ENCODE data around the gene ADARB1.
A peak's percentile ranks its signal among the peaks of the same experiment; 100 is the strongest.

ADARB1 gene

DNA sequence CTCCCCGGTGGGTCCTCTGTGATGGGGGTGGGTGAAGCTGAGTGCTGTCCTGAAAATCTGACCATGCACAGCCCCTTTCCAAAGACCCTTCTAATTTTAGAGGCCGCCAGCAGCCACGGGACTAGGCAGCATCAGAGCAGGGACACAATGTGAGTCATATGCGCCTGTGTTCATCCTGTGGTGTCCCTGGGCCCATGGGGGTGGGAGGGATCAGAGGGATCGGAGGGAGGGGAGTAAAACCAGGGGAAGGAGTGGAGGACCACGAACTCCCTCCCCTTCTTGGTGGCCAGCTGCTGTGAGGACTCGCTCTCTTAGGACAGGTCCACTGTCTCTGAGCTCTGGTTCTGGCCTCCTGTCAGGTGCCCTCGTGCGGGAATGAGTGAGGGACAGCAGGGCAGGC is 61.5 kb downstream of the ADARB1 start (continued):
- TF ChIP-seq, protein P1, sequence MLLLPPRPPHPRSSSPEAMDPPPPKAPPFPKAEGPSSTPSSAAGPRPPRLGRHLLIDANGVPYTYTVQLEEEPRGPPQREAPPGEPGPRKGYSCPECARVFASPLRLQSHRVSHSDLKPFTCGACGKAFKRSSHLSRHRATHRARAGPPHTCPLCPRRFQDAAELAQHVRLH (tag by site-specific recombination; IDR thresholded peaks at IDR 0.05), result no peak
- TF ChIP-seq, protein P2, sequence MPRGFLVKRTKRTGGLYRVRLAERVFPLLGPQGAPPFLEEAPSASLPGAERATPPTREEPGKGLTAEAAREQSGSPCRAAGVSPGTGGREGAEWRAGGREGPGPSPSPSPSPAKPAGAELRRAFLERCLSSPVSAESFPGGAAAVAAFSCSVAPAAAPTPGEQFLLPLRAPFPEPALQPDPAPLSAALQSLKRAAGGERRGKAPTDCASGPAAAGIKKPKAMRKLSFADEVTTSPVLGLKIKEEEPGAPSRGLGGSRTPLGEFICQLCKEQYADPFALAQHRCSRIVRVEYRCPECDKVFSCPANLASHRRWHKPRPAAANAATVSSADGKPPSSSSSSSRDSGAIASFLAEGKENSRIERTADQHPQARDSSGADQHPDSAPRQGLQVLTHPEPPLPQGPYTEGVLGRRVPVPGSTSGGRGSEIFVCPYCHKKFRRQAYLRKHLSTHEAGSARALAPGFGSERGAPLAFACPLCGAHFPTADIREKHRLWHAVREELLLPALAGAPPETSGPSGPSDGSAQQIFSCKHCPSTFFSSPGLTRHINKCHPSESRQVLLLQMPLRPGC (tag by site-specific recombination; IDR thresholded peaks at IDR 0.05), result no peak
- TF ChIP-seq ZNF664 (tag by site-specific recombination; IDR thresholded peaks at IDR 0.05), result no peak
- no peak for TF ChIP-seq BCL11B (tag by site-specific recombination; IDR thresholded peaks at IDR 0.05; ENCODE audit: low read depth)
- TF ChIP-seq ZNF660 (tag by site-specific recombination; IDR thresholded peaks at IDR 0.05), result no peak
- TF ChIP-seq TCF7L2 (IDR thresholded peaks at IDR 0.05; ENCODE audit: borderline replicate concordance, low read depth, low read length), result no peak
- no peak for TF ChIP-seq SCRT1 (tag by site-specific recombination; IDR thresholded peaks at IDR 0.05; ENCODE audit: borderline replicate concordance)

DNA sequence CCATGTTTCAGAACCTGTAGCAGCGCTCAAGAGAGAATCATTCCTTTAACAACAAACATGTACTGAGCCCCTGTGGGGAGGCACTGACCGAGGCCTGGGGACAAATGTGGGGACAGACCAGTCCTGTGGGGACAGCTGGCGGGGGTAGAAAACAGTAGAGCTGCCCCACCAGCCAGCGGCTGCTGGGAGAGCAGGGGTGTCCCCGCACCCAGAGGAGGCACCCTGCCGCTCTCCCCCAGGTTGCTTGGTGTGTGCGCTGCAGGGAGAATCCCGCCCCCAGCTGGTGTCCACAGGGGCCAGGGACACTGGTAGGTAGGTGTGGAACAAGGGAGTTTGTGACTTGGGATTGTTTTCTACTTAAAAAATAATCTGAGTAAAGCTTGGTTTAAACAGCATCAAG is 62.1 kb downstream of the ADARB1 start:
- ChIA-PET POLR2A (interaction anchor here (0.6 kb wide), 1 partner anchor 196 kb away, joined by 3 read pairs; no protein-coding TSS in a partner anchor), CTCF (interaction anchor here (0.6 to 8.0 kb wide), 62 partner anchors 8 to 744 kb away, joined by 3 to 333 read pairs (median 6); partner anchors contain the start of genes ADARB1, POFUT2 and SLX9)
- TF ChIP-seq ZNF548 (tag by site-specific recombination; IDR thresholded peaks at IDR 0.05), result no peak
- TF ChIP-seq EGR2 (tag by site-specific recombination; IDR thresholded peaks at IDR 0.05; ENCODE audit: low read depth), result no peak
- TF ChIP-seq ZIC2 (tag by site-specific recombination; IDR thresholded peaks at IDR 0.05), result peak; percentile 88
- TF ChIP-seq GLIS1 (tag by site-specific recombination; IDR thresholded peaks at IDR 0.05), result peak; percentile 61
- no peaks in the 10 kb centered on the region for H3K4me1 ChIP-seq (ENCODE audit: control insufficient read depth, insufficient read depth, low read length)
- no peaks in the 10 kb centered on the region for H3K36me3 ChIP-seq (ENCODE audit: control insufficient read depth in 2 of 2, insufficient read depth in 1 of 2, low read length in 2 of 2)
- H3K4me3 ChIP-seq (ENCODE audit: low read depth, low read length), result no peak overlapping the region
- H3K27ac ChIP-seq (ENCODE audit: extremely low read depth, low read depth, low read length), result no peak overlapping the region
- H3K9me3 ChIP-seq (ENCODE audit: control insufficient read depth, insufficient read depth, low read depth, low read length), result no peaks in the 10 kb centered on the region

DNA sequence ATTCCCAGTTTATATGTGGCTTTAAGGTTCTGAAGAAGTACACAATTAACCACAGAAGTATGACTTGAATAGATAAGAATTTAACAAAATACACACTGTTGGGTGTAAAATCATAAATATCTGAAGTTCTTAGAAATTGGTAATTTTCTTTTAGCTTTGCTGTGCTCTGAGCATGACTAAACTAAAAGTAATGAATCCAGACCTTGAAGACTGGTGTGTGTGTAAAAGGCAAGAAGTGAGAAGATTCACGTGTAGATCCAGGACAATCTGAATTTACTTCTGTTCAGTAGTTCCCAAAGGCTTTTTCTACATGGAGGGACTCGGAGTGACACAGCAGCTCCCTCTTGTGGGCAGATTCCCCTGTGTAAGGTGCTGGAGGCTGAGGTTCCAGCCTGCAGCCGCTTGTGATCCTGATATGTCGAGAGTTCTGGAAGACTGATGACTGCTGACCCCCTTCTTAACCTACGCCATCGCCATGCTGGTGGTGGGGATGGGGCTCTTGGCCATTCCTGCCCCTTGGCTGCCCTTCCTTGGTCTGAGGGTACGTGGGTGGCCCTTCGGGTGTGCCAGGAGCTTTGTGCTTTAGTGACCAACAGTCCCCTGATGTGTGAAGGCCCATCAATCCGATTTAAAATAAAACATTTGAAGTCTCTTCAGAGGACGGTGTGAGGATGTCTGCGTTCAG is 62.7 kb downstream of the ADARB1 start:
- ChIA-PET CTCF (interaction anchor here (0.6 to 8.0 kb wide), 87 partner anchors 8 to 744 kb away, joined by 3 to 333 read pairs (median 4); partner anchors contain the start of genes ADARB1, POFUT2, SLX9 and UBE2G2), POLR2A (interaction anchor here (1.0 to 1.6 kb wide), 2 partner anchors 187 to 189 kb away, joined by 3 to 4 read pairs; no protein-coding TSS in a partner anchor)
- Histone ChIP-seq H3K9me3 (ENCODE audit: control insufficient read depth, insufficient read depth, low read depth, low read length) (no peaks in the 10 kb centered on the region), H3K4me3 (ENCODE audit: low read depth, low read length) (no peak overlapping the region), H3K27ac (ENCODE audit: extremely low read depth, low read depth, low read length) (no peak overlapping the region), H3K4me1 (ENCODE audit: control insufficient read depth, insufficient read depth, low read length) (no peaks in the 10 kb centered on the region), H3K36me3 (ENCODE audit: control insufficient read depth in 2 of 2, insufficient read depth in 1 of 2, low read length in 2 of 2) (no peaks in the 10 kb centered on the region)
- TF ChIP-seq ZNF292 (tag by site-specific recombination; IDR thresholded peaks at IDR 0.05; ENCODE audit: borderline replicate concordance, low read depth), result no peak
- TF ChIP-seq, protein P3, sequence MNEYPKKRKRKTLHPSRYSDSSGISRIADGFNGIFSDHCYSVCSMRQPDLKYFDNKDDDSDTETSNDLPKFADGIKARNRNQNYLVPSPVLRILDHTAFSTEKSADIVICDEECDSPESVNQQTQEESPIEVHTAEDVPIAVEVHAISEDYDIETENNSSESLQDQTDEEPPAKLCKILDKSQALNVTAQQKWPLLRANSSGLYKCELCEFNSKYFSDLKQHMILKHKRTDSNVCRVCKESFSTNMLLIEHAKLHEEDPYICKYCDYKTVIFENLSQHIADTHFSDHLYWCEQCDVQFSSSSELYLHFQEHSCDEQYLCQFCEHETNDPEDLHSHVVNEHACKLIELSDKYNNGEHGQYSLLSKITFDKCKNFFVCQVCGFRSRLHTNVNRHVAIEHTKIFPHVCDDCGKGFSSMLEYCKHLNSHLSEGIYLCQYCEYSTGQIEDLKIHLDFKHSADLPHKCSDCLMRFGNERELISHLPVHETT (tag by site-specific recombination; IDR thresholded peaks at IDR 0.05), result peak; percentile 39; the same call in 1 of the 2 replicates
- TF ChIP-seq OSR2 (tag by site-specific recombination; IDR thresholded peaks at IDR 0.05), result peak; percentile 42
- peak; percentile 79 for TF ChIP-seq ZNF600 (tag by site-specific recombination; IDR thresholded peaks at IDR 0.05)
- peak; percentile 78; the same call in 1 of the 2 replicates for TF ChIP-seq ZNF10 (tag by site-specific recombination; IDR thresholded peaks at IDR 0.05)
- no peak for TF ChIP-seq ZNF521 (tag by site-specific recombination; IDR thresholded peaks at IDR 0.05)
- TF ChIP-seq ZBTB20 (tag by site-specific recombination; IDR thresholded peaks at IDR 0.05), result peak; percentile 25; the same call in 1 of the 2 replicates
- TF ChIP-seq, protein P4, sequence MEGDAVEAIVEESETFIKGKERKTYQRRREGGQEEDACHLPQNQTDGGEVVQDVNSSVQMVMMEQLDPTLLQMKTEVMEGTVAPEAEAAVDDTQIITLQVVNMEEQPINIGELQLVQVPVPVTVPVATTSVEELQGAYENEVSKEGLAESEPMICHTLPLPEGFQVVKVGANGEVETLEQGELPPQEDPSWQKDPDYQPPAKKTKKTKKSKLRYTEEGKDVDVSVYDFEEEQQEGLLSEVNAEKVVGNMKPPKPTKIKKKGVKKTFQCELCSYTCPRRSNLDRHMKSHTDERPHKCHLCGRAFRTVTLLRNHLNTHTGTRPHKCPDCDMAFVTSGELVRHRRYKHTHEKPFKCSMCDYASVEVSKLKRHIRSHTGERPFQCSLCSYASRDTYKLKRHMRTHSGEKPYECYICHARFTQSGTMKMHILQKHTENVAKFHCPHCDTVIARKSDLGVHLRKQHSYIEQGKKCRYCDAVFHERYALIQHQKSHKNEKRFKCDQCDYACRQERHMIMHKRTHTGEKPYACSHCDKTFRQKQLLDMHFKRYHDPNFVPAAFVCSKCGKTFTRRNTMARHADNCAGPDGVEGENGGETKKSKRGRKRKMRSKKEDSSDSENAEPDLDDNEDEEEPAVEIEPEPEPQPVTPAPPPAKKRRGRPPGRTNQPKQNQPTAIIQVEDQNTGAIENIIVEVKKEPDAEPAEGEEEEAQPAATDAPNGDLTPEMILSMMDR (tag by site-specific recombination; IDR thresholded peaks at IDR 0.05), result peak; percentile 74; the same call in 1 of the 2 replicates
- 0 out of 2 replicates have a peak, but pooled peaks have one; percentile 22 for TF ChIP-seq PRDM1 (tag by site-specific recombination; IDR thresholded peaks at IDR 0.05)
- TF ChIP-seq ZNF654 (tag by site-specific recombination; IDR thresholded peaks at IDR 0.05; ENCODE audit: low read depth), result peak; percentile 82
- TF ChIP-seq ZBTB17 (tag by site-specific recombination; IDR thresholded peaks at IDR 0.05), result peak; percentile 55
